Caco-2 (cell line): ENCODE measurements around the gene BBS7. TPM values are rescaled to one million over a fixed set of nuclear protein-coding genes. Genes with fewer than 3 reads are reported as not detected.

Experiments
- BruUV-seq: library from RNA; stranded (reverse); fragments of 400-500 nt; replicated peaks from 2 replicates; lab custom pipeline; 2021; lab: Mats Ljungman, UMichigan
- CTCF ChIA-PET: fragments of 300-600 bp; sonication (Branson Sonifier 250); formaldehyde crosslinking; loops from one replicate; lab custom pipeline; 2022; ENCODE audit warnings: antibody characterized with exemption; lab: Charles Lee
- POLR2A ChIA-PET: fragments of 300-600 bp; sonication (Branson Sonifier 250); formaldehyde crosslinking; loops from one replicate; lab custom pipeline; 2022; ENCODE audit warnings: antibody characterized with exemption; lab: Charles Lee
- DNase-seq, 2 experiments: peaks; one replicate each; pipeline versions ENCODE4 v3.0.0 to v3.0.0-alpha.2; 2020 to 2022
- H3K27me3 ChIP-seq: replicated peaks from 2 replicates; pipeline ENCODE4 v1.6.0; 2011; ENCODE audit warnings: low read length; ENCODE audit not compliant: control insufficient read depth, insufficient read depth
- H3K36me3 ChIP-seq: 2 replicates; pipeline ENCODE4 v1.5.1; 2011; ENCODE audit warnings: low read length; ENCODE audit not compliant: control insufficient read depth, insufficient read depth
- H3K4me1 ChIP-seq: fragments of 250-450 bp; sonication (Bioruptor Pico); 2 replicates; pipeline ENCODE4 v1.5.1; 2020; ENCODE audit warnings: mild to moderate bottlenecking
- H3K4me3 ChIP-seq: 2 replicates; pipeline ENCODE4 v1.5.1; 2011; ENCODE audit warnings: low read depth, mild to moderate bottlenecking, control low read depth, low read length
- H3K9me3 ChIP-seq: fragments of 250-450 bp; sonication (Bioruptor Pico); 2 replicates; pipeline ENCODE4 v1.5.1; 2020; ENCODE audit warnings: mild to moderate bottlenecking, moderate library complexity
- H3K27ac Mint-ChIP-seq: one replicate; pipeline ENCODE4 v1.8.0; 2022; ENCODE audit warnings: mixed read lengths; ENCODE audit not compliant: unreplicated experiment
- H3K27me3 Mint-ChIP-seq: one replicate; pipeline ENCODE4 v1.8.0; 2022; ENCODE audit warnings: mixed read lengths; ENCODE audit not compliant: insufficient read depth, unreplicated experiment
- H3K36me3 Mint-ChIP-seq: one replicate; pipeline ENCODE4 v1.8.0; 2022; ENCODE audit warnings: mild to moderate bottlenecking, mixed read lengths; ENCODE audit not compliant: insufficient read depth, unreplicated experiment
- H3K4me1 Mint-ChIP-seq: one replicate; pipeline ENCODE4 v1.8.0; 2022; ENCODE audit warnings: low read depth, mixed read lengths; ENCODE audit not compliant: unreplicated experiment
- H3K4me3 Mint-ChIP-seq: one replicate; pipeline ENCODE4 v1.8.0; 2022; ENCODE audit warnings: mild to moderate bottlenecking, moderate library complexity, mixed read lengths; ENCODE audit not compliant: unreplicated experiment
- H3K9me3 Mint-ChIP-seq: one replicate; pipeline ENCODE4 v1.8.0; 2022; ENCODE audit warnings: mixed read lengths; ENCODE audit not compliant: unreplicated experiment
- CTCF ChIP-seq, 2 experiments: fragments of 200-600 bp in 1 of 2; IDR thresholded peaks; 1 replicate in 1 of 2; 2 replicates in 1 of 2; pipeline versions ENCODE4 v1.5.1 to v1.8.0; 2011 to 2022; ENCODE audit warnings: antibody characterized with exemption in 1 of 2, control low read depth in 1 of 2, inconsistent platforms in 1 of 2, low read depth in 1 of 2, low read length in 1 of 2, mild to moderate bottlenecking in 1 of 2, moderate library complexity in 1 of 2; ENCODE audit not compliant: insufficient read depth in 1 of 2, severe bottlenecking in 1 of 2, unreplicated experiment in 1 of 2
- intact Hi-C: fragments of 100-400 bp; cut with micrococcal nuclease; formaldehyde crosslinking; loops from one replicate; pipeline ENCODE4 v1.10.0; 2022; ENCODE audit not compliant: unreplicated experiment
- total RNA-seq: library from RNA; stranded (reverse); gene quantifications from 2 replicates; pipeline ENCODE4 v1.2.3, GENCODE V29; 2022

Gene BBS7
- total RNA-seq, 1 experiment from 2014 or later, result 17.1 TPM

GRCh38 chr4:121908346-121908745, 38.1 kb upstream of the BBS7 start:
- no peak for TF ChIP-seq CTCF (IDR thresholded peaks at IDR 0.05; ENCODE audit: insufficient read depth in 1 of 2, low read depth in 1 of 2, low read length in 1 of 2, severe bottlenecking in 1 of 2, unreplicated experiment in 1 of 2)
- no peak for DNase-seq
- H3K9me3 Mint-ChIP-seq, result no peaks in the 10 kb centered on the region
- BruUV-seq, result no TSS peak
- CTCF ChIA-PET, result no interaction called here
- H3K27me3 ChIP-seq, result no peaks in the 10 kb centered on the region
- no peak overlapping the region for H3K27ac Mint-ChIP-seq
- H3K9me3 ChIP-seq, result no peaks in the 10 kb centered on the region
- intact Hi-C loops, result no loop called here
- H3K36me3 Mint-ChIP-seq, result no peaks in the 10 kb centered on the region
- H3K36me3 ChIP-seq, result no peaks in the 10 kb centered on the region
- no peaks in the 10 kb centered on the region for H3K4me1 ChIP-seq
- H3K4me1 Mint-ChIP-seq, result no peaks in the 10 kb centered on the region
- no peak overlapping the region for H3K4me3 Mint-ChIP-seq
- no peak overlapping the region for H3K4me3 ChIP-seq
- POLR2A ChIA-PET, result no interaction called here
- H3K27me3 Mint-ChIP-seq, result no peaks in the 10 kb centered on the region

GRCh38 chr4:121900132-121900983, 30.1 kb upstream of the BBS7 start:
- POLR2A ChIA-PET, result no interaction called here

GRCh38 chr4:121898150-121898549, 27.9 kb upstream of the BBS7 start:
- H3K27me3 Mint-ChIP-seq, result peaks cover 9% of the 10 kb centered on the region
- intact Hi-C loops, result no loop called here
- Histone ChIP-seq H3K36me3 (no peaks in the 10 kb centered on the region), H3K4me3 (no peak overlapping the region), H3K27me3 (no peaks in the 10 kb centered on the region), H3K9me3 (no peaks in the 10 kb centered on the region), H3K4me1 (no peaks in the 10 kb centered on the region)
- BruUV-seq, result no TSS peak
- no peaks in the 10 kb centered on the region for H3K9me3 Mint-ChIP-seq
- no peak for DNase-seq
- no peak overlapping the region for H3K4me3 Mint-ChIP-seq
- no peaks in the 10 kb centered on the region for H3K4me1 Mint-ChIP-seq
- no peaks in the 10 kb centered on the region for H3K36me3 Mint-ChIP-seq
- POLR2A ChIA-PET, result no interaction called here
- no peak overlapping the region for H3K27ac Mint-ChIP-seq
- no peak for TF ChIP-seq CTCF (IDR thresholded peaks at IDR 0.05; ENCODE audit: insufficient read depth in 1 of 2, low read depth in 1 of 2, low read length in 1 of 2, severe bottlenecking in 1 of 2, unreplicated experiment in 1 of 2)
- CTCF ChIA-PET, result no interaction called here

More at GRCh38 chr4:121900132-121900983, 30.1 kb upstream of the BBS7 start:
- peaks cover 5% of the 10 kb centered on the region for H3K27me3 Mint-ChIP-seq
- Histone ChIP-seq H3K4me3 (no peak overlapping the region), H3K36me3 (no peaks in the 10 kb centered on the region), H3K27me3 (no peaks in the 10 kb centered on the region), H3K9me3 (no peaks in the 10 kb centered on the region), H3K4me1 (no peaks in the 10 kb centered on the region)
- H3K4me1 Mint-ChIP-seq, result no peaks in the 10 kb centered on the region
- peak; percentile 73 to 74 for TF ChIP-seq CTCF (IDR thresholded peaks at IDR 0.05; ENCODE audit: insufficient read depth in 1 of 2, low read depth in 1 of 2, low read length in 1 of 2, severe bottlenecking in 1 of 2, unreplicated experiment in 1 of 2)
- H3K9me3 Mint-ChIP-seq, result no peaks in the 10 kb centered on the region
- CTCF ChIA-PET, result interaction anchor here (0.7 to 2.5 kb wide), 9 partner anchors 14 to 678 kb away, joined by 3 to 37 read pairs (median 3); no protein-coding TSS in a partner anchor
- no peaks in the 10 kb centered on the region for H3K36me3 Mint-ChIP-seq
- intact Hi-C loops, result loop anchor here (1.0 to 5.0 kb wide), 4 partner anchors 50 to 677 kb away; no protein-coding TSS in a partner anchor
- no peak overlapping the region for H3K4me3 Mint-ChIP-seq
- peak; percentile 44 to 62 for DNase-seq
- BruUV-seq, result no TSS peak
- H3K27ac Mint-ChIP-seq, result no peak overlapping the region
